Esophagus squamous epithelium (tissue), 4 donors: ENCODE results near the gene STEAP3.

ENCODE experiments used
- POLR2A ChIP-seq, 4 donors: fragments of 450-650 bp; IDR thresholded peaks; one replicate each; pipeline ENCODE4 v1.6.1; 2017; ENCODE audit warnings: antibody characterized with exemption in 4 of 4, mild to moderate bottlenecking in 4 of 4, moderate library complexity in 3 of 4
- TF ChIP-seq, protein P1 (sequence below), 6 experiments: fragments of 450-650 bp in 4 of 6; fragments of 200-600 bp in 2 of 6; sonication (generic) in 2 of 6; IDR thresholded peaks; one replicate each; pipeline ENCODE4 v1.5.1; 2016 to 2019; ENCODE audit warnings: antibody characterized with exemption in 6 of 6, mild to moderate bottlenecking in 4 of 6, moderate library complexity in 4 of 6

GRCh38 chr2:119245076-119245840 lies 21.6 kb downstream of the STEAP3 start:
- TF ChIP-seq, protein P1, sequence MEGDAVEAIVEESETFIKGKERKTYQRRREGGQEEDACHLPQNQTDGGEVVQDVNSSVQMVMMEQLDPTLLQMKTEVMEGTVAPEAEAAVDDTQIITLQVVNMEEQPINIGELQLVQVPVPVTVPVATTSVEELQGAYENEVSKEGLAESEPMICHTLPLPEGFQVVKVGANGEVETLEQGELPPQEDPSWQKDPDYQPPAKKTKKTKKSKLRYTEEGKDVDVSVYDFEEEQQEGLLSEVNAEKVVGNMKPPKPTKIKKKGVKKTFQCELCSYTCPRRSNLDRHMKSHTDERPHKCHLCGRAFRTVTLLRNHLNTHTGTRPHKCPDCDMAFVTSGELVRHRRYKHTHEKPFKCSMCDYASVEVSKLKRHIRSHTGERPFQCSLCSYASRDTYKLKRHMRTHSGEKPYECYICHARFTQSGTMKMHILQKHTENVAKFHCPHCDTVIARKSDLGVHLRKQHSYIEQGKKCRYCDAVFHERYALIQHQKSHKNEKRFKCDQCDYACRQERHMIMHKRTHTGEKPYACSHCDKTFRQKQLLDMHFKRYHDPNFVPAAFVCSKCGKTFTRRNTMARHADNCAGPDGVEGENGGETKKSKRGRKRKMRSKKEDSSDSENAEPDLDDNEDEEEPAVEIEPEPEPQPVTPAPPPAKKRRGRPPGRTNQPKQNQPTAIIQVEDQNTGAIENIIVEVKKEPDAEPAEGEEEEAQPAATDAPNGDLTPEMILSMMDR (IDR thresholded peaks at IDR 0.05): no peak
- no peak for TF ChIP-seq POLR2A (IDR thresholded peaks at IDR 0.05)
